ENCODE data around the gene CBLL1.

CBLL1 gene

DNA sequence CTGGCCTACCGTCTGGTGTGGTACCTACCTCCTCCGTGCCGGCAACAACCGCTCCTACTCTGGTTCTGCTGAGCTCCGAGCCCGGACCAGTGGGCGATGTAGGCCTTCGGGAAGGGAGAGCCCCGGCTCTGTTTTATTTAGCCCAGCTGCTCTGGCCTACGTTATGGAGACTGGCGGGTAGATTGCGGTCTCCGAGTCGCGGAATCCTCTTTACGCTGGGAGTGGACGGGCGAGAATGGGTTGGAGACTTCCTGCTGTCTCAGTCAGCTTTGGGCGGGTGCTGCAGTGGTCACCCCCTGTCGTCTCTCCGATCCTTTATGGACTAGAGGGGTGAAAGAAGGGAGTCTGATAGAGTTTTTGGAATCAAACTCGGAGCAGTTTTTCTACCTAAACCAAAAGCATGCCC is 406 bp downstream of the CBLL1 start:
- DNase-seq (ENCODE audit: low read depth in 2 of 2), result peak in 1 of 2 experiments; percentile 8

DNA sequence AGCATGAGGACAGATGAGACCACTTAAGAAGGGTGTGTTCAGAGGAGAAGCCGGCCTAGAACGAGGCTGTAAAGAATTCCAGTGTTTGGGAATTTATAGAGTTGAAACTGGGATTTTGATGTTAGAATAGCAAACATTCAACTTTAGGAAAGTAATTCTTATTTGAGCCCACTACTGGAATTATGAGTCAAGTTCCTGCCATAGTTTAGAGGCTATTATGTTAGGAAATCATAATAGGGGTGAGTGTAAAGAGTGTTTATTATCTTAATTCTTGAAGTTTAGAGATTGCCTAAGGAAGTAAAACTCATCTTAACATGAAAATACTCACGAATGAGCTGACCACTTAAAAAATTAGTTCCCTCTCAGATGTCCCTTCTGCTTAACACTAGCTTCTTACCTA is 2.1 kb downstream of the CBLL1 start:
- no peak for DNase-seq (ENCODE audit: low read depth in 2 of 2)

DNA sequence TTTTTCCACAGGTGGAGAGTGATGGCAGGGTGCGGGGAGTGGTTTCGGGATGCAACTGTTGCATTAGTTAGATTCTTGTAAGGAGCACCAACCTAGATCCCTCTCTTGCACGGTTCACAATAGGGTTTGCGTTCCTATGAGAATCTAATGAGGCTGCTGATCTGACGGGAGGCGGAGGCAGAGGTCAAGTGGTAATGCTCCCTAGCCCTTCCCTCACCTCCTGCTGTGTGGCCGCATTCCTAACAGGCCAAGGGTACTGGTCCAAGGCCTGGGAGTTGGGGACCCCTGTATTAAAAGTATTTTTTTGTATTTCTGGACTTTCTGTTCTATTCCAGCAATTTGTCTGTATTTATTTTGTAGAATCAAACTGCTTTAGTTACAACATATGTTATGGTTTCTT is 7.2 kb downstream of the CBLL1 start:
- no peak for DNase-seq (ENCODE audit: low read depth in 2 of 2)

DNA sequence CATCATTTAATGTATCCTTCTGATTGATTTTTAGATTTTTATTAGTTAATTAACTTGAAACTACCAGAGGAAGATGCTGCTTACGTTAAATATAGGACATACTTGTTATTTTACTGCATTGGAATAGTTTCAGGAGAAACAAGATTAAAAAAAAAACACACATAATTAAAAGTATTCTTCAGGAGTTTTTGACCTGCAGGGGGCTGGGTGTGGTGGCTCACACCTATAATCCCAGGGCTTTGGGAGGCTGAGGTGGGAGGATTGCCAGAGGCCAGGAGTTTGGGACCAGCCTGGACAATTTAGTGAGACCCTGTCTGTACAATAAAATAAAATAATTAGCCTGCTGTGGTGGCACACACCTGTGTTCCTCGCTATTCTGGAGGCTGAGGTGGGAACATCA is 10.7 kb downstream of the CBLL1 start:
- DNase-seq (ENCODE audit: low read depth in 2 of 2), result no peak

DNA sequence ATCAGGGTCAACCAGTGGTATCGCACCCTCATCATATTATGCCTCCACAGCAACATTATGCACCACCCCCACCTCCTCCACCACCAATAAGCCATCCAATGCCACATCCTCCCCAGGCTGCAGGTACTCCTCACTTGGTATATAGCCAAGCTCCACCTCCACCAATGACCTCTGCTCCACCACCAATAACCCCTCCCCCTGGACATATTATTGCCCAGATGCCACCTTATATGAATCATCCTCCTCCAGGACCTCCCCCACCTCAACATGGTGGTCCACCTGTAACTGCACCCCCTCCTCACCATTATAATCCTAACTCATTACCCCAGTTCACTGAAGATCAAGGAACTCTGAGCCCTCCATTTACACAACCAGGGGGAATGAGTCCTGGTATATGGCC is 14.7 kb downstream of the CBLL1 start:
- no peak for DNase-seq (ENCODE audit: low read depth in 2 of 2)

DNA sequence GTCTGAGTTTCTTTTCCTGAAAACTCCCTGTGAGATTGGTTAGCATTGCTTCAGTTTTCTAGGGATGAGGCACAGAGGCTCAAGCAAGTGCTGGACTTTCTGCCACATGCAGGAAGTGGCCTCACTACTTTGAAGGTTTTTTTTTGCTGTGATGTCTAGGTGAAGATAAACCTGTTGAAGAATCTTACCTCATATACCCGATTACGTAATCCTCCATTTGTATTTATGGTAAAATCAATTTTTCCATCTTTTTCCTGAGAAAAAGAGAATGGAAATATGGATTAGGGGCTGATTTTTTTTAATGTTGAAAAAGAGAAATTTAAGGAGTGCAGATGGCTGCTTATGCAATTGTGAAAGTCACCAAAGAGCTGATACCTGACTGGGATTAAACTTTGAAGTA is 23.4 kb downstream of the CBLL1 start:
- DNase-seq (ENCODE audit: low read depth in 2 of 2), result no peak

DNA sequence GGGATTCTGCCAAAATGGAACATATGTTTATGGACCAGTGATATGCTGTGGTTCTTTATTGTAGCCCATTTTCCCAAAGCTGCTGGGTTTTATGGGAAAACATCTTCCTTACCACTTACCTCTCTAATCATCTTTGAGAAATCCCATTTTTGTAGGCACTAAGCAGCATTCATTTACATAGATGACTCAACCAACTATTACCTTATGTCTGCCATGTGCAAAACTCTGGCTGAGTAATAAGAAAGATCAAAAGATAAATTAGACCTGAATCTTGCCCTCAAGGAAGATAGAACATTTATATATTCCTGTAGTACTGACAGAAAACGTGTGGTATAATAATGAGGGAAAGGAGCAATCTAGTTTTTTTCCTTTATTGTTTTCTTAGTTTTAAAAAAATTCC is 24.3 kb downstream of the CBLL1 start:
- DNase-seq (ENCODE audit: low read depth in 2 of 2), result no peak

DNA sequence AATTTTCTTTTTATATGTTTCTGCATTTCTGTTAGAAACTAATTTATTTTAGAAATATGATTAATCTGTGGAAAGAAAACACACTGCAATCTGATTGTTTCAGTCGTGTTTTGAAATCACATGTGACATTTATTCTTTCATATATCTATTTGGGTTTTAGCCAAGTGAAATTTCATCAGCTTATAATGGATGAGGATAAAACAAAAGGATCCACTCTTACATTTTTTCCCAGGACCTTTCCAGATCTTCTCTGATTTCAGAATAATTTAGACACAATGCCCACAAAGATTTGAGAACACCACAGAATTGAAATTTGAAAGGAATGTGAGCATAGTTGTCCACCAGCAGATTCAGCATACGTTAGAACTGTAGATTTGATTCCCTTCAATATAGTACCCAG is 29.1 kb downstream of the CBLL1 start:
- DNase-seq (ENCODE audit: low read depth in 2 of 2), result no peak

DNA sequence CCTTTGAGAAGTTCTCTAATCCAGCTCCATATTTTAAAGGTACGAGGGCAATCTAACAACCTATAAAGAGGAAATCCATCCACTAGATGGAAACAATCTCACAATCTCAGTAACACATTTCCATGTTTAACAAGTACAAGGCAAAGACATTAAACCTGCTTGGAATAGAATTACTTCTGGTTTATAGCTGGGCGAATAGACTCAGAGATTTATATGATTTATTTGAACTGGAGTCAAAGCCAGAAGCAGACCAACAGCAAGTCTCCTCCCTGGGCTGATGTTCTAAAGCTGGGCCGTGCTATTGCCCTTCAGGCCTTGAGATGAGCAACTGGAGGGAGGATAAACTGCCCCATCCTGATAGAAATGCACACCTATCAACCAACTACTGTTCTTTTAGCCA is 33.8 kb downstream of the CBLL1 start:
- DNase-seq (ENCODE audit: low read depth in 2 of 2), result no peak

DNA sequence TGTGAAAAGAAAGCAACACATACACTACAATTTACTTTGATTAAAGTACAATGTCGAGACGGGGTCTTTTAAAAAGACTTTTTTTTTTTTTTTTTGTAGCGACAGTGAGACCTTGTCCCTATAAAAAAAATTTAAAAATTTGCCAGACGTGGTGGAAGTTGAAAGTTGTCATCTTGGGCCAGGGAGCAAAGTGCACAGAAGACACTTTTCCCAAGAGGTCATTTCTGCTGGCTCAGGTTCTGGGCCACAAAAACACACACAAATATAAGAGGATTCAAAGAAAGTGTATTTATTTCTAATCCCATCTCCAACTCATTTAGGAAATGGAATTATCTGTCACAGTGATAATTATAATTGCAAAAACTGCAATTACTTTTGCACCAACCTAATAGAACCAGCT is 34.3 kb downstream of the CBLL1 start:
- no peak for DNase-seq (ENCODE audit: low read depth in 2 of 2)

DNA sequence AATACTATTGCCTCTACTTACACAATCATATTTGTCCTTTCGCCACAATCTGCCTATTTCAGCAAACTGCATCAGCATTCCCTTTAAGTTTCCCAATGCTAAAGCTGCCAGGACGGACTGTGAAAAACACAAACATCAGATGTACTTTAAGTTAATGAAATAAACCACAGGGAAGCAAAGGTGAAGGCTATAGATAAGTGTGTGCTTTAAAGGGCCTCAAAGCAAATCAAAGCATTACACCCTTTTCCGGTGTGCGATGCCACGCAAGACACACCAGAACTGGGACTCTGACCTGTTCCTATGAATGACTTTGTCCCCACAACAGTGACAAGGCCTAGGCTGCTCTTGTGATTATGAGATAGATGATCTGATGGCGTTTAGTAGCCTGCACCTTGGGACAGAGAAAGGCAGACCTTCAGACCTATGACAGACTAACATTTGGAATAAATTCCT is 35.7 kb downstream of the CBLL1 start:
- DNase-seq (ENCODE audit: low read depth in 2 of 2), result no peak

DNA sequence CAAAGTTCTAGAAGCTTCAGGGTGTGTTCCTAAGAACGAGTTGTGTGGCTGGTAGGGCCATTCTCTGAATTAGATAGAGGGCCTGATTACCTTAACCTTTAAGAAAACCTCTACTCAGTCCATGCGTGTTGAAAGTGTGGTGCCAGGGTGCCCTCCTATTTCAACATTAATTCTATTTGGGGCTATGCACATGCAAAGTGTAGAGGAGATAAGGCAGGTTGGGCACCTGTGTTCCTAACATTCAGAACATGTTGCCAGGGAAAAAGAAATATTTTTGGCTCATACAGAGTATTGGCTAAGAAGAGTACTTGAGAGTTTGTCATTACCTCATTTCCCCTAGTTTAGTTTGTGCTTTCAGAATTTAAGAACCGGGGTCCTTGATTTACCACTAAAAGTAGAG is 38.4 kb downstream of the CBLL1 start:
- no peak for DNase-seq (ENCODE audit: low read depth in 2 of 2)

DNA sequence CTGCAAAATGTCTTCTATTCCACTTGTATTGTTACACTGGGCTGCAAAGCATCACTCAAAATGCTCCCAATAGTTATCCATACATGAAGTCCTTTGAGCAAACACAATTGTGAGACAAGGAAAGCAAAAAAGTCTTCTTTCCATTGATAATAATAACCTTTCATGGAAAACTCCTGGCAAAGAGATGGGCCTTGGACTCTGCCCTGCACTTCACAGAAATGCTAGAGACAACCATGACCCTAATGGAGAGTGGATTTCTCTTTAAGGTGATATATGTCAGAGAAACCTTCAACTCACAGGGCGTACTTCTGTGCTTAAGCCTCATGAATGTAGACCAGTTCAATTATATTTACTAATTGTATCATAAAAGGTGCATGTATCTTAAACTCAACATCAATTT is 39.7 kb downstream of the CBLL1 start:
- no peak for DNase-seq (ENCODE audit: low read depth in 2 of 2)

DNA sequence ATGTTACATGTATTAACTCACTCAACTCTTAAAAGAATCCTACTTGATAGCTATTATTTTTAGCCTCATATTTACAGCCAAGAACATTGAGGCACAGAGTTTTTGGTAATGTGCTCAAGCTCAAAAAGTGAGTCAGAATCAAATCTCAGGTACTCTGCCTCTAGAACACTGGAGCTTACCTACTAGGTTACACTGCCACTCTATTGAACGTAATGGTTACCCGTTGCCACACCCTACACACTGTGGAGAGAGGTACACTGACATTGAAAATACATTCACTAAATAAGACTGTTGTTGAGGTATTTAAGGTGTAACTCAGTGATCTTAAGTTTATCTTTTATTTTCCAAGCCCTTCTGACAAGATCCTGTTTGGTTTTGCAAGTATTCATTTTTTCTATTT is 41.2 kb downstream of the CBLL1 start:
- no peak for DNase-seq (ENCODE audit: low read depth in 2 of 2)

DNA sequence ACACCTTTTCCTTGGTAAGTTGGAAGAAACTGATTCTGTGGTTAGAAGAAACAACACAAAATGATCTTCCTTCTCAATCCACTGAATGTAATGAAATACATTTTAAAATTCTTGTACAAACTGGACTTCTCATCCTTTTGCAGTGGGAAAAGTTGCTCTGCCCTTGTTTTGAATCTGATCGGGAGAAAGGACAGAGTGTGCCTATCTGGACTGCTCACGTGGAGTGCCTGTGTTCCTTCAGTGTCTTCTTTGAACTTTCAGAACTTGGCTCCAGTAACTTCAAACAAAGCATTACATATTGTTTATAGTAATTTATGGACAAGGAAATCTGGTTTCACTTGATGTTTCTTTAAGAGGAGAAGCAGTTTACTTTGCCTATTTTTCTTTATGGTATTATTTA is 42.0 kb downstream of the CBLL1 start:
- no peak for DNase-seq (ENCODE audit: low read depth in 2 of 2)

DNA sequence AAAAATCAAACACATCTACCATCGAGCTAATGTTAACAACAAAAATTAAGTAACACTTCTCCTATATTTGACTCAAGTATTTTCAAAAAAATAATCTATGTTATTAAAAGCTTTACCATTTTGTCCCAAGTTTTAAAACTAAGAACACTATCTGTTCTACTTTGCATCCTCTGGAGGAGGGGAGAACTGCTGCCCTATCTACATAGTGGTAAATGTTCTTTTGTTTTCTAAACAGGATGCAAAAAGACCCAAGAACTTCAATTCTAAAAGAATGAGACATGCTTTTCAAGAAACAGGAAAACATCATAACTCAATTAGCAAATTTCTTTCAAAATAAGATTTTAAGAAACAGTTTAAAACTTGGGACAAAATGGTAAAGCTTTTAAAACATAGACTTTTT is 44.3 kb downstream of the CBLL1 start:
- DNase-seq (ENCODE audit: low read depth in 2 of 2), result no peak

DNA sequence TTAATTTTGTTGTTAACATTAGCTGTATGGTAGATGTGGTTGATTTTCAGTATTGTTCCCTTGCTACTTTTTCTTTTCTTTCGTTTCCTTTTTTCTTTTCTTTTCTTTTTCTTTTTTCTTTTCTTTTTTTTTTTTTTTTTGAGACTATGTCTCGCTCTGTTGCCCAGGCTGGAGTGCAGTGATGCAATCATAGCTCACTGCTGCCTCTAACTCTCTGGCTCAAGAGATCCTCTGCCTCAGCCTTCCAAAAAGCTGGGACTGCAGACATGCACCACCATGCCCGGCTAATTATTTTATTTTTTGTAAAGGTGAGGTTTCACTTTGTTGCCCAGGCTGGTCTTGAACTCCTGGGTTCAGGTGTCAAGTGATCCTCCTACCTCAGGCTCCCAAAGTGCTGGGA is 44.7 kb downstream of the CBLL1 start:
- no peak for DNase-seq (ENCODE audit: low read depth in 2 of 2)

DNA sequence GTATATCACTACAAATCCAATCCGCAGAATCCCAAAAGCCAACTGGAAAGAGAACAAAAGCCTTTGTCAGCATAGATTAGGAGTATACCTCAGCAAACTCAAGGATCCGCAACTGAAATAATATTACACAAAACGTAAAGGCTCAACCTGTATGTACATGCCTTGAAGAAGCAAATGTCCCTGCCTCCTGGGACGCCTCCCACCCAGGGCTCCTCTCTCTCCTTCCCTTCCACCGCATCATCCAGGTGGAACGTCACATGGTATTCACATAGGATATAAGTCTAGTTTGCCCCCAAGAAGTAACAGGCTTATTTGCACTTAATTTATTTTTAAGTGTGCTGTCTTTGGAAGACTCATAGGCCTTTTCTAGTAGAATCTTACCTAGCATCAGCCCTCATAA is 45.7 kb downstream of the CBLL1 start:
- DNase-seq (ENCODE audit: low read depth in 2 of 2), result no peak

DNA sequence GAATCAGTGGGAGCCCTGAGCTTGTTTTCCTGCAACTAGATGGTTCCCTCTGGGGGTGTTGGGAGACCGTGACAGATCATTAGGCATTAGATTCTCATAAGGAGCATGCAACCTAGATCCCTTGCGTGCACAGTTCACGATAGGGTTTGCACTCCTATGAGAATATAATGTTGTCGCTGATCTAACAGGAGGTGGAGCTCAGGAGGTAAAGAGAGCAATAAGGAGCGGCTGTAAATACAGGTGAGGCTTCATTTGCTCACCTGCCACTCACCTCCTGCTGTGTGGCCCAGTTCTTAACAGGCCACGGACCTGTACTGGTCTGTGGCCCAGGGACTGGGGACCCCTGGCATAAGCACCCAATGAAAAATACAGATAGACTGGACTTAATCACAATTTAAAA is 48.4 kb downstream of the CBLL1 start:
- DNase-seq (ENCODE audit: low read depth in 2 of 2), result no peak

DNA sequence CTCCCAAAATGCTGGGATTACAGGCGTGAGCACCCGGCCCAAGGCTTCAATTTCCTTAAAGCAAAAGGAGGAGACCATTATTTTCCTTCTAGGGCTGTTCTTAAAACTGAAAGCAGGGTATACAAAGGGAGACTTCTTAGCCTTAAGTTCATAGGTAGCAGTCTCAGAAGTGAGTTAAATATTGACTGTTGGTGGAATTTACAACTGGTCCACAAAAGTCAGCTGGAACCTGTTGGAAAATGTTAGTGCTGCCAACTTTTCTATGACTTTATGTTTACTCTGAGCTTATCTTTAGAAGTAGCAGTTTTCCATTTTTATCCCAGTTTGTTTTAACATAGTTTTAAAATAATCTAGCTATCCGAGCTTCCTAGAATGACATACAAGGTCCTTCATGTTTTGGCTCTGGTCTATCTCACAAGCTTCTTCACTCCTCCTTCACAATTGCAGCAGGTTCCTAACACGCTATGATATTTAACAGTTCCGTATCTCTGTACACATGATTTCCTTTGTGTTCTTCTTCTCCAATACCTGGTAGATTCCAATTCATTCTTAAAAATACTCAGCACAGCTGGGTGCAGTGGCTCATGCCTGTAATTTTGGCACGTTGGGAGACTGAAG is 55.8 kb downstream of the CBLL1 start:
- DNase-seq (ENCODE audit: low read depth in 2 of 2), result no peak

DNA sequence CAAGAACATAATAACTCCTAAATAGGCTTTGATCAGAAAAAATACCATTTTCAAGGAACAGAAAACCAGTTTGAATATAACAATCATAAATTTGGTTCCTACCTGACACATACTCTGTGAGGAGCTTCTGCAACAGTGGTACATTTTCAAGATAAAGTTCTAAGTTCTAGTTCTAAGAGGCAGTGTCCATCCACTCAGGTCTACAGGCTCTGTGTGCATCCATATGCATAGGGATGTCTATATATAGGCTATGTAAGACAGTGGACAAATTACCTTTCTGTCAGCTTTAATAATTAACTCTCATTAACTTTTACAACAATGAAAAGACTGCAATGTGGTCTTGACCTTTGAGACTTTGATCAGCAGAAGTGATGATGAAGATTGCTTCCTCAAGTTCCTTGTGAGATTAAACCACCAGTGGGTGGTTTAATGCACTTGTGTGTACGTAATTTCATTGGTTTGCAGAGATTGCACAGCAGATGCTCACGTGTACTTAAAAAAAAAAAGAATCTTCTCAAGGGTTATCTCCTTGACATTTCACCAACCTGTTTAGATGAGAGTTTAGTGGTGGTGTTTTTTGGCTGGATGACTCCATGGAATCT is 59.2 kb downstream of the CBLL1 start, which contains the start of gene SLC26A3:
Gene SLC26A3, minus strand, starts transcription at position 215 of the 602 bp plus-strand sequence. CDS start 8,714 bp downstream, outside the sequence.
- no peak for DNase-seq (ENCODE audit: low read depth in 2 of 2)

DNA sequence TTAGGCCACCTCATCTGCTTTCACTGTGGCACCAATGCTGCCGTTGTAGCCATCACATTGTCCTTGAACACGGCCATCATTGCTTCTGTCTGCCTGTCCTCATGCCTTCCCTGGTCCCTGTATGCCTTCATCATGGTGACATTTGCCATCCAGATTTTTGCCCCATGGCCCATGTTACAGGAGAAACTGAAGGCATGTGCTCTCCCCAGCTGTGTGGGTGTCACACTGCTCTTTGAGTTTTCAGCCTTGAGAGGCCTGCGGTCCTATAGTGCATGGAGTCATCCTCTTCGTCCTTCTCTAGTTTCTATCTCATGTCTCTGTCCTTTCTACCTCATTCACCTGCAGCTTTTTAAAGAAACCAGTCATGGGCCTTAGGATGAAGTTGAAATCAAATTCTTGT is 65.2 kb downstream of the CBLL1 start:
- no peak for DNase-seq (ENCODE audit: low read depth in 2 of 2)

DNA sequence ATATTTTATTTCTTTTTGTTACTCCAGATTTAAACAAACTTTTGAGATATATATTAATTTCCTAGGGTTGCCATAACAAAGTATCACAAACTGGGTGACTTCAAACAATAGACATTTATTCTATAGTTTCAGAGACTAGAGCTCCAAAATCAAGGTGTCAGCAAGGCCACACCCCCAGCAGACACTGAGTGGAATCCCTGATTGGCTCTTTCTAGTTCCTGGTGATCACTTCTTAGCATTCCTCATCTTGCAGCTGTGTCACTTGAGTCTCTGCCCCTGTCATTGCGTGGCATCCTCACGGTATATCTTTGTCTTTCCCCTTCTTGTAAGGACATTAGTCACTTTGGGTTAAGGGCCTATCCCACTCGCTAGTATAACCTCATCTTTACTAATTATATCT is 66.7 kb downstream of the CBLL1 start:
- no peak for DNase-seq (ENCODE audit: low read depth in 2 of 2)
